ENCODE data around the gene KDM8. TPM values are rescaled to one million over a fixed set of nuclear protein-coding genes. Genes with fewer than 3 reads are reported as not detected.

The KDM8 gene
- total and polyA plus RNA-seq, 7 donors, result 2.5 to 6.8 (median 5.1) TPM

GRCh38 chr16:27210174-27210573 is 6.8 kb downstream of the KDM8 start:
- no peak overlapping the region for H3K27ac ChIP-seq
- H3K4me1 ChIP-seq, result no peaks in the 10 kb centered on the region
- intact Hi-C loops (cut with DNase I), result no loop called here
- no peaks in the 10 kb centered on the region for H3K27me3 ChIP-seq
- H3K36me3 ChIP-seq, result peaks cover 0 to 40% (median 7%) of the 10 kb centered on the region in 4 donors
- 95 to 97% methylated on average over 17 of the region's 17 CpGs for WGBS, 2 donors
- DNase-seq, result no peak
- TF ChIP-seq POLR2AphosphoS5 (IDR thresholded peaks at IDR 0.05) (no peak), CTCF (IDR thresholded peaks at IDR 0.05) (no peak), EP300 (IDR thresholded peaks at IDR 0.05) (no peak), POLR2A (IDR thresholded peaks at IDR 0.05) (no peak)
- H3K4me3 ChIP-seq, result no peak overlapping the region
- no peaks in the 10 kb centered on the region for H3K9me3 ChIP-seq

- intact Hi-C loops (cut with DNase I), result no loop called here
- 85 to 94% methylated on average over 10 of the region's 10 CpGs for WGBS, 2 donors
- TF ChIP-seq EP300 (IDR thresholded peaks at IDR 0.05), result no peak
- no peak for TF ChIP-seq POLR2AphosphoS5 (IDR thresholded peaks at IDR 0.05)
- no peak for TF ChIP-seq POLR2A (IDR thresholded peaks at IDR 0.05)
- TF ChIP-seq CTCF (IDR thresholded peaks at IDR 0.05), result no peak
- no peak overlapping the region for H3K4me3 ChIP-seq
- H3K36me3 ChIP-seq, result peaks cover 0 to 48% (median 7%) of the 10 kb centered on the region in 4 donors
- no peak for DNase-seq
- H3K4me1 ChIP-seq, result no peaks in the 10 kb centered on the region
- no peaks in the 10 kb centered on the region for H3K9me3 ChIP-seq
- no peaks in the 10 kb centered on the region for H3K27me3 ChIP-seq
- no peak overlapping the region for H3K27ac ChIP-seq
These were observed 7.7 kb downstream of the KDM8 start for GRCh38 chr16:27211026-27211425.

DNA sequence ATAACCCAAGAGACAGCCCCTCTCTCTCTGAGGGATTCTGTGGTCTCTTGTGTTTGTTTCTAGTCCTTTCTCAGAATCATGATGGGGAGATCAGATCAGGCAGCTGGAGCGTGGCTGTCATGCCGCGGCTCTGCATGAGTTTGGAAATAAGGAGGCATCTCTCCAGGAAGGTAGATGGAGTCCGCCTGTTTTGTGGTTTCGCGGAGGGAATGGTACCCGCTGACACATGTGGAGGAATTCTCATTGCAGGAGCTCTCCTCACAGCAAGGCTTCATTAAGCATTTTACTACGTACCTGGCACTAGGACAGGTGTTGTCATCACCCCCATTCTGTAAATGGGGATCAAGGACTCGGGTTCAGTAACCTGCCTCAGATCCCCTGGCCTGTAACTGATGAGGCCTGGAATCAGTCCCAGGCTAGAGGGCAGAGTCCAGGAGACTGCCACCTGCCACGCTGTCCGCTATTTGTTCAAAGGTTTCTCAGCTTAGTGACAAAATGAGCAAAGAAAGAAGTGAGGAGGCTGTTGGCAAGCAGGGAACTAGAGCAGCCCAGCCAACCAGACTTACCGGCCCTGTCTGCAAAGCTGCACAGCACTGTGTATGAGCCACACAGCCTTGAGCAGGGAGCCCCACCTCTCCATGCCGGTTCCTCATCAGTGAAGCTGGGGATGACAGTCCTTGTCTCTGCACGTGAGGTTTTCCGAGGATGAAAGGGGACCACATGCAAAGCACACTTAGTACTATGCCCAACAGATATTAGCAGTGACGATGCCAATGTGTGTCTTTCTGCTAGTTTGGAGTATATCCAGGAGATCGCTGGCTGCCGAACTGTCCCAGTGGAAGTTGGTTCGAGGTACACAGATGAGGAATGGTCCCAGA is 11.0 kb downstream of the KDM8 start:
- no peak for DNase-seq
- Histone ChIP-seq H3K27me3 (no peaks in the 10 kb centered on the region), H3K4me1 (no peaks in the 10 kb centered on the region), H3K27ac (no peak overlapping the region), H3K36me3 (peaks cover 0 to 60% (median 7%) of the 10 kb centered on the region in 4 donors), H3K9me3 (no peaks in the 10 kb centered on the region), H3K4me3 (no peak overlapping the region)
- TF ChIP-seq CTCF (IDR thresholded peaks at IDR 0.05), result no peak
- no peak for TF ChIP-seq EP300 (IDR thresholded peaks at IDR 0.05)
- TF ChIP-seq POLR2AphosphoS5 (IDR thresholded peaks at IDR 0.05), result no peak
- TF ChIP-seq POLR2A (IDR thresholded peaks at IDR 0.05), result no peak
- 25 to 71% methylated on average over 19 of the region's 19 CpGs for WGBS, 2 donors
- intact Hi-C loops (cut with DNase I), result no loop called here

- no peak for DNase-seq
- H3K36me3 ChIP-seq, result peaks cover 0 to 50% (median under 1%) of the 10 kb centered on the region in 4 donors
- H3K4me3 ChIP-seq, result no peak overlapping the region
- H3K27ac ChIP-seq, result no peak overlapping the region
- intact Hi-C loops (cut with DNase I), result no loop called here
- H3K4me1 ChIP-seq, result no peaks in the 10 kb centered on the region
- H3K9me3 ChIP-seq, result no peaks in the 10 kb centered on the region
- H3K27me3 ChIP-seq, result no peaks in the 10 kb centered on the region
- no peak for TF ChIP-seq EP300 (IDR thresholded peaks at IDR 0.05)
- no peak for TF ChIP-seq POLR2A (IDR thresholded peaks at IDR 0.05)
- no peak for TF ChIP-seq CTCF (IDR thresholded peaks at IDR 0.05)
- TF ChIP-seq POLR2AphosphoS5 (IDR thresholded peaks at IDR 0.05), result no peak
- 91% methylated on average over 7 of the region's 7 CpGs for WGBS, 2 donors
These were observed 12.3 kb downstream of the KDM8 start for GRCh38 chr16:27215660-27216059.

All from sigmoid colon (tissue), 7 donors.